Aorta (tissue), 5 donors: ENCODE results near the gene CFLAR. TPM values are rescaled to one million over a fixed set of nuclear protein-coding genes. Genes with fewer than 3 reads are reported as not detected.

Source experiments
- ATAC-seq: fragments of 200-7000 bp; cut with Tn5 transposase; one replicate; pipeline ENCODE4 v1.9.1; 2022; ENCODE audit warnings: moderate library complexity; ENCODE audit not compliant: low FRiP score
- DNase-seq, 2 donors: peaks; one replicate each; pipeline ENCODE4 v3.0.0-alpha.2; 2020
- H3K27ac ChIP-seq, 2 donors: one replicate each; pipeline ENCODE4 v1.5.1; 2013; ENCODE audit warnings: low read length in 2 of 2, mild to moderate bottlenecking in 2 of 2, moderate library complexity in 2 of 2, control low read depth in 1 of 2, inconsistent platforms in 1 of 2, low read depth in 1 of 2
- H3K27me3 ChIP-seq, 2 donors: one replicate each; pipeline ENCODE4 v1.6.1; 2013; ENCODE audit warnings: control low read depth in 1 of 2, low read length in 1 of 2, mild to moderate bottlenecking in 1 of 2, moderate library complexity in 1 of 2; ENCODE audit not compliant: insufficient read depth in 2 of 2, control insufficient read depth in 1 of 2
- H3K36me3 ChIP-seq, 2 donors: one replicate each; pipeline ENCODE4 v1.6.1; 2013; ENCODE audit warnings: control low read depth in 1 of 2, low read length in 1 of 2, mild to moderate bottlenecking in 1 of 2; ENCODE audit not compliant: insufficient read depth in 2 of 2, control insufficient read depth in 1 of 2
- H3K4me1 ChIP-seq, 2 donors: one replicate each; pipeline ENCODE4 v1.6.1; 2013; ENCODE audit warnings: low read length in 2 of 2, control low read depth in 1 of 2, mild to moderate bottlenecking in 1 of 2, moderate library complexity in 1 of 2; ENCODE audit not compliant: insufficient read depth in 2 of 2, control insufficient read depth in 1 of 2
- H3K4me3 ChIP-seq, 2 donors: one replicate each; pipeline ENCODE4 v1.5.1; 2013; ENCODE audit warnings: low read length in 2 of 2, control low read depth in 1 of 2, mild to moderate bottlenecking in 1 of 2
- H3K9me3 ChIP-seq: one replicate; pipeline ENCODE4 v1.6.1; 2013; ENCODE audit warnings: mild to moderate bottlenecking, low read length; ENCODE audit not compliant: control insufficient read depth
- WGBS, 2 donors: extraction: QIAGEN DNeasy Blood & Tissue Kit; methylation state at CpG; one replicate each; pipeline ENCODE4 v1.1.7; 2013; 5-methylcytosine and 5-hydroxymethylcytosine counted together
- intact Hi-C, 2 donors: fragments of 100-400 bp; cut with DNase I; formaldehyde crosslinking; loops; one replicate each; pipeline versions ENCODE4 v1.14.2 to v1.15.0; 2022
- polyA plus RNA-seq, 2 donors: library from polyadenylated mRNA; stranded (reverse); fragments of 200-250 nt; gene quantifications; one replicate each; pipeline ENCODE4 v1.2.3, GENCODE V29; 2013
- total RNA-seq, 2 donors: library from RNA; stranded (reverse); fragmentation: NEBNext Ultra II Directional; extraction: Animal tissue kit (Norgen Biotek cat#: 25700); gene quantifications; one replicate each; pipeline ENCODE4 v1.2.1, GENCODE V29; 2021
- donor health status: healthy with polysubstance abuse.
- donor health status: Bipolar disorder and iron deficiency.
- donor health status: DM: no; HTN: no; CAD: no.
- donor health status: DM: no; HTN: no; CAD: no.
- donor health status: DM: yes; HTN: yes; CAD: no.

Gene CFLAR
- total and polyA plus RNA-seq, 4 donors, result 30.4 to 244 (median 109) TPM

DNA sequence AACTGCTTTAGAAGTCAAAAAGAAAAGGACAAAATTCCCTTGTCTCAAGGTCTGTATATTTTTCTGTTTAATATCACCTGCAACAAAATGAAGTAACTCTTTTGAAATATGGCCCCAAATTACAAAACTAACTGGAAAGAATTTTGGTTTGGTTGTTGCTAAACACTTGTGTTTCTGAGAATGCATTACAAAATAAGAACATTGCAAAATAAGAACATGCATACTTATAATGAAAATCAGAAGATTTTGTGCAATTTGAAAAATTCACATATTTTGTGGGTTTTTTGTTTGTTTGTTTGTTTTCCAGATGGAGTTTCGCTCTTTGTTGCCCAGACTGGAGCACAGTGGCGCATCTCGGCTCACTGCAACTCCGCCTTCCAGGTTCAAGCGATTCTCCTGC lies 22.4 kb upstream of the CFLAR start:
- ATAC-seq, result no peak
- no peak overlapping the region for H3K4me3 ChIP-seq
- no peaks in the 10 kb centered on the region for H3K36me3 ChIP-seq

GRCh38 chr2:201100497-201100896 lies 15.5 kb upstream of the CFLAR start:
- H3K27me3 ChIP-seq, result no peaks in the 10 kb centered on the region
- H3K4me1 ChIP-seq, result no peaks in the 10 kb centered on the region
- WGBS, 2 donors, result 97 to 98% methylated on average over 3 of the region's 3 CpGs
- H3K4me3 ChIP-seq, result no peak overlapping the region
- no peaks in the 10 kb centered on the region for H3K9me3 ChIP-seq
- no peaks in the 10 kb centered on the region for H3K36me3 ChIP-seq
- DNase-seq (no peak), ATAC-seq (no peak)
- no peak overlapping the region for H3K27ac ChIP-seq
- intact Hi-C loops, result no loop called here

More for the DNA sequence above, 22.4 kb upstream of the CFLAR start:
- no peak for DNase-seq
- intact Hi-C loops, result no loop called here
- 94 to 97% methylated on average over 5 of the region's 5 CpGs for WGBS, 2 donors
- H3K27me3 ChIP-seq, result no peaks in the 10 kb centered on the region
- no peaks in the 10 kb centered on the region for H3K4me1 ChIP-seq
- no peaks in the 10 kb centered on the region for H3K9me3 ChIP-seq
- no peak overlapping the region for H3K27ac ChIP-seq

GRCh38 chr2:201105759-201106158 lies 10.2 kb upstream of the CFLAR start:
- Histone ChIP-seq H3K9me3 (no peaks in the 10 kb centered on the region), H3K4me1 (no peaks in the 10 kb centered on the region), H3K27ac (no peak overlapping the region), H3K36me3 (no peaks in the 10 kb centered on the region), H3K27me3 (no peaks in the 10 kb centered on the region), H3K4me3 (no peak overlapping the region)
- DNase-seq (no peak), ATAC-seq (no peak)
- intact Hi-C loops, result no loop called here
- 97 to 100% methylated on average over 1 of the region's 1 CpG for WGBS, 2 donors

DNA sequence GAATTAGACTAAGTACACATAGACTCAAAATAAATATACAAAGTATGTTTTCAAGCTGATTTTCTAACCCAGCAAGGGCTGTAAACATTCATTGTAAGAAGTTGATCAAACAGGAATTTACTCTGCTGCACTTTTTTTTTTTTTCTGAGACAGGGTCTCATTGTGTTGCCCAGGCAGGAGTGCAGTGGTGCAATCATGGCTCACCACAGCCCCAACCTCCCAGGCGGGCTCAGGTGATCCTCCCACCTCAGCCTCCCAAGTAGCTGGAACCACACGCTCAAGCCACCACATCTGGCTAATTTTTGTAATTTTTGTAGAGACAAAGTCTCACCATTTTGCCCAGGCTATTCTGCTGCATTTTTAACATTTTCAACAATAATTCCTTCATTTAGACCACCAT lies 8.3 kb upstream of the CFLAR start:
- no peak for DNase-seq
- intact Hi-C loops, result no loop called here

DNA sequence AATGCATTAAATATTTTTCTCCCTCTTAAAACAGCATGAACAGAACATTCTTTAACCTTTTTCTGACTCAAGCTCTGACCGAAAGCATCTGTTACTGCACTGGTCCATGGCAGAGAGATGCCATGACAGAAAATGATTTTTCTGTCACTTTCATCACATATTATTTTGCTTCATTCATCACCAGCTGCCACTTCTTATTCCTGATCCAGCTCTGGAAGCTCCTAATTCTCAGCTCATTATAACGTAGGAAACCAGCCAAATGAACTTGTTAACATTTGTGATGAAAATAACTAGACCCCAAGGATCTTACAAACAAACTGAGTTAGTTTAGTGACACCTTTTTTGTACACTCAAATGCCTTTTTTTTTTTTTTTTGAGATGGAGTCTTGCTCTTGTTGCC lies 7.6 kb upstream of the CFLAR start:
- Histone ChIP-seq H3K4me3 (no peak overlapping the region), H3K27me3 (no peaks in the 10 kb centered on the region), H3K27ac (no peak overlapping the region), H3K9me3 (no peaks in the 10 kb centered on the region), H3K4me1 (no peaks in the 10 kb centered on the region), H3K36me3 (no peaks in the 10 kb centered on the region)
- intact Hi-C loops, result no loop called here
- ATAC-seq, result no peak
- no peak for DNase-seq
- 74 to 80% methylated on average over 2 of the region's 2 CpGs for WGBS, 2 donors

More for the DNA sequence above, 8.3 kb upstream of the CFLAR start:
- 98% methylated on average over 2 of the region's 2 CpGs for WGBS, 2 donors
- no peak overlapping the region for H3K27ac ChIP-seq
- no peaks in the 10 kb centered on the region for H3K36me3 ChIP-seq
- no peak overlapping the region for H3K4me3 ChIP-seq
- H3K27me3 ChIP-seq, result no peaks in the 10 kb centered on the region
- H3K9me3 ChIP-seq, result no peaks in the 10 kb centered on the region
- H3K4me1 ChIP-seq, result no peaks in the 10 kb centered on the region
- ATAC-seq, result no peak

GRCh38 chr2:201109186-201109585 lies 6.8 kb upstream of the CFLAR start:
- 83% methylated on average over 4 of the region's 4 CpGs for WGBS, 2 donors
- ATAC-seq (no peak), DNase-seq (no peak)
- no peak overlapping the region for H3K4me3 ChIP-seq
- H3K4me1 ChIP-seq, result no peaks in the 10 kb centered on the region
- H3K27me3 ChIP-seq, result no peaks in the 10 kb centered on the region
- H3K27ac ChIP-seq, result no peak overlapping the region
- no peaks in the 10 kb centered on the region for H3K9me3 ChIP-seq
- H3K36me3 ChIP-seq, result no peaks in the 10 kb centered on the region
- intact Hi-C loops, result no loop called here

DNA sequence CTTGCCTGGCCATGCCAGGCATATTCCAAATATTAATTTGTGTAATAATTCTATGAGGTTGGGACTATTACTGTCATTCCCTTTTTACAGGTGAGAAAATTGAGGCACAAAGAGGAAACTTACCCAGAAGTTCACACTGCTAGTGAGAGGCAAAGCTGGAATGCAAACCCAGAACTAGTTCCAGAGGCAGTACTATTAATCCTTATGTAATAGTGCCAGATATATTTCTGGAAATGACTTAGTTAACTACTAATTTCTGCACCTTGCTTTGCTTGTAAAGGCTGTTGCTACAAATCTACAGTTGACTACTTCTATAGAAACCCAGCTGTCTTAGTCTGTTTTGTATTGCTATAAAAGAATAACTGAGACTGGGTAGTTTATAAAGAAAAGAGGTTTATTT lies 5.3 kb upstream of the CFLAR start:
- no peak for DNase-seq
- Histone ChIP-seq H3K27me3 (no peaks in the 10 kb centered on the region), H3K27ac (no peak overlapping the region), H3K4me1 (no peaks in the 10 kb centered on the region), H3K4me3 (no peak overlapping the region), H3K36me3 (no peaks in the 10 kb centered on the region), H3K9me3 (no peaks in the 10 kb centered on the region)
- intact Hi-C loops, result no loop called here
- no peak for ATAC-seq

DNA sequence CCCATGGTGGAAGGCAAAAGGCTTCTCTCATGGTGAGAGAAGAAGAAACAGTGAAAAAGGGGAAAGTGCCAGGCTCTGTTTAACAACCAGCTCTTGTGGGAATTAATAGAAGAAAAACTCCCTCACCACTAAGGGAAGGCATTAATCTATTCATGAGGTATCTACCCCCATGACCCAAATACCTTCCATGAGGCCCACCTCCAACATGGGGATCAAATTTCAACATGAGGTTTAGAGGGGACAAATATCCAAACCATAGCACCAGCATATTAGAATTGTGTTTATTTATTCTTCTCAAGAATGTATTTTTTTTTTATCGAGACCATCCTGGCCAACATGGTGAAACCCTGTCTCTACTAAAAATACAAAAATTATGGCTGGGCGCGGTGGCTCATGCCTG lies 4.9 kb upstream of the CFLAR start:
- intact Hi-C loops, result no loop called here
- H3K36me3 ChIP-seq, result no peaks in the 10 kb centered on the region
- no peaks in the 10 kb centered on the region for H3K4me1 ChIP-seq
- DNase-seq (no peak), ATAC-seq (no peak)
- no peaks in the 10 kb centered on the region for H3K9me3 ChIP-seq
- H3K27ac ChIP-seq, result no peak overlapping the region
- no peaks in the 10 kb centered on the region for H3K27me3 ChIP-seq
- no peak overlapping the region for H3K4me3 ChIP-seq
- WGBS, 2 donors, result 89 to 94% methylated on average over 3 of the region's 3 CpGs

DNA sequence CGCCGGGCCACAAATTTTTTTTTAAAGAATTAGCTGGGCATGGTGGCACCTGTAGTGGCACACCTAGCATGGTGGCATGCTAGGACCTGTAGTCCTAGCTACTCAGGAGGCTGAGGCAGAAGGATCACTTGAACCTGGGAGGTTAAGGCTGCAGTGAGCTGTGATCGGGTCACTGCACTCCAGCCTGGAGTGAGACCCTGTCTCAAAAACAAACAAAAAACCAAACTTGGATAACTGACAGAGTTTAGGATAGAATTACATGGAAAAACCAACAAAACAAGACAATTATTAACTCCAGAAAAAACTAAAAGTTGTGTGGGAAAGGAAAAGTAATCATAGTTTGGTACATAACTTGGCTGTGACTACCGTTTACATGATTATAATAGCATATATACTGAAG lies 1.6 kb upstream of the CFLAR start:
- Histone ChIP-seq H3K9me3 (no peaks in the 10 kb centered on the region), H3K4me1 (peaks cover 0 to 2% of the 10 kb centered on the region in 2 donors), H3K27ac (no peak overlapping the region), H3K36me3 (no peaks in the 10 kb centered on the region), H3K4me3 (no peak overlapping the region), H3K27me3 (no peaks in the 10 kb centered on the region)
- no peak for ATAC-seq
- DNase-seq, result no peak
- intact Hi-C loops, result no loop called here
- 87 to 89% methylated on average over 4 of the region's 4 CpGs for WGBS, 2 donors
